BJ (cell line): ENCODE results near the gene GPRIN2. TPM values are rescaled to one million over a fixed set of nuclear protein-coding genes. Genes with fewer than 3 reads are reported as not detected.
"Not testable (repeated sequence)": the region's sequence is repeated elsewhere in the genome, so short reads cannot be mapped to it uniquely, and the experiment has no call there.

Experiments
- CTCF ChIA-PET: fragments of 350-600 bp; formaldehyde crosslinking; extraction: SDS; loops from one replicate; lab custom pipeline; 2021; ENCODE audit warnings: antibody characterized with exemption, inconsistent platforms; lab: Yijun Ruan, JAX
- POLR2A ChIA-PET: fragments of 300-600 bp; sonication (Branson Sonifier 250); formaldehyde crosslinking; extraction: SDS; loops from one replicate; lab custom pipeline; 2021; ENCODE audit warnings: antibody characterized with exemption; lab: Charles Lee
- DNase-seq: peaks from one replicate; pipeline ENCODE4 v3.0.0-alpha.2; 2011; ENCODE audit warnings: low read depth
- H3K27me3 ChIP-seq: 2 replicates; pipeline ENCODE4 v1.6.0; 2011; ENCODE audit warnings: low read length; ENCODE audit not compliant: control insufficient read depth, insufficient read depth
- H3K36me3 ChIP-seq: 2 replicates; pipeline ENCODE4 v1.5.1; 2011; ENCODE audit warnings: low read length; ENCODE audit not compliant: control insufficient read depth, insufficient read depth
- H3K4me3 ChIP-seq: 2 replicates; pipeline ENCODE4 v1.5.1; 2011; ENCODE audit warnings: low read depth, mild to moderate bottlenecking, control low read depth, low read length
- polyA plus RNA-seq: library from polyadenylated mRNA; depleted of rRNA; stranded (reverse); fragments of >200 nt; gene quantifications from 2 replicates; pipeline ENCODE4 v1.2.3, GENCODE V29; 2011
- TF ChIP-seq, protein P1 (sequence below): IDR thresholded peaks from 2 replicates; pipeline ENCODE4 v1.5.1; 2011; ENCODE audit warnings: low read depth, mild to moderate bottlenecking, control low read depth, inconsistent platforms, low read length, moderate library complexity; ENCODE audit not compliant: insufficient read depth

GPRIN2 gene
- polyA plus RNA-seq, 1 experiment: 0.04 TPM

DNA sequence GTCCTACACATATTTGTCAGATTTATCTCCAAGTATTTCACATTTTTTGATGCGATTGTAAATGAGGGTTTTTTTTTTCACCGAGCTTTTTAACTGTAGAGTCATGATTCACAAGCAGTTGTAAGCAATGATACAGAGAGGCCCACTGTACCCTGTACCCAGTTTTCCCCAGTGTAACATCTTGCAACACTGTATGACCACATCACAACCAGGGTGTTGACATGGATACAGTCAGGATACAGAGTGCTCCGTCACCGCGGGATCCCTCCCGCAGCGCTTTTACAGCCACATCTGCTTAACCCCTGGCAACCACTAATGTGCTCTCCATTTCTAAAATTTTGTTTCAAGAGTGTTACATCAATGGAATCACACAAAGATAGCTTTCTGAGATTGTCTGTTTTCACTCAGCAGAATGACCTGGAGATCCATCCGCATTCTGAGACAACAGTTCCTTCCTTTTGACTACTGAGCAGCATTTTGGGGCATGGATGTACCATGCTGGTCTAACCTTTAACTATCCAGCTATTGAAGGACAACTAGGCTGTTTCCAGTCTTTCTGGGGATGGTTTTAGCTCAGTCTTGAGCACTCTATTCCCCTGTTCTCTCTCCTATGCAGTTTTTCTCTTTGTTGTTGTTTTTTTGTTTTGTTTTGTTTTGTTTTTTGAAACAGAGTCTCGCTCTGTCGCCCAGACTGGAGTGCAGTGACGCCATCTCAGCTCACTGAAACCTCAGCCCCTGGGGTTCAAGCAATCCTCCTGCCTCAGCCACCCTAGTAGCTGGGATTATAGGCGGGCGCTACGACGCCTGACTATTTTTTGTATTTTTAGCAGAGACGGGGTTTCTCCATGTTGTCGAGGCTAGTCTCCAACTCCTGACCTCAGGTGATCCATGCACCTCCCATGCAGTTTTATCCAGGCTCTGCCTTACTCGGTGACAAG, 25.9 kb downstream of the GPRIN2 start:
- peak; percentile 97 for DNase-seq
- POLR2A ChIA-PET: interaction anchor here (0.6 to 0.7 kb wide), 3 partner anchors 9 to 273 kb away, joined by 3 to 4 read pairs (median 3); no protein-coding TSS in a partner anchor
- CTCF ChIA-PET: interaction anchor here (1.0 to 2.9 kb wide), 3 partner anchors 10 to 30 kb away, joined by 4 to 14 read pairs (median 11); no protein-coding TSS in a partner anchor
- Histone ChIP-seq H3K4me3 (no peak overlapping the region), H3K36me3 (no peaks in the 10 kb centered on the region), H3K27me3 (no peaks in the 10 kb centered on the region)
- TF ChIP-seq, protein P1, sequence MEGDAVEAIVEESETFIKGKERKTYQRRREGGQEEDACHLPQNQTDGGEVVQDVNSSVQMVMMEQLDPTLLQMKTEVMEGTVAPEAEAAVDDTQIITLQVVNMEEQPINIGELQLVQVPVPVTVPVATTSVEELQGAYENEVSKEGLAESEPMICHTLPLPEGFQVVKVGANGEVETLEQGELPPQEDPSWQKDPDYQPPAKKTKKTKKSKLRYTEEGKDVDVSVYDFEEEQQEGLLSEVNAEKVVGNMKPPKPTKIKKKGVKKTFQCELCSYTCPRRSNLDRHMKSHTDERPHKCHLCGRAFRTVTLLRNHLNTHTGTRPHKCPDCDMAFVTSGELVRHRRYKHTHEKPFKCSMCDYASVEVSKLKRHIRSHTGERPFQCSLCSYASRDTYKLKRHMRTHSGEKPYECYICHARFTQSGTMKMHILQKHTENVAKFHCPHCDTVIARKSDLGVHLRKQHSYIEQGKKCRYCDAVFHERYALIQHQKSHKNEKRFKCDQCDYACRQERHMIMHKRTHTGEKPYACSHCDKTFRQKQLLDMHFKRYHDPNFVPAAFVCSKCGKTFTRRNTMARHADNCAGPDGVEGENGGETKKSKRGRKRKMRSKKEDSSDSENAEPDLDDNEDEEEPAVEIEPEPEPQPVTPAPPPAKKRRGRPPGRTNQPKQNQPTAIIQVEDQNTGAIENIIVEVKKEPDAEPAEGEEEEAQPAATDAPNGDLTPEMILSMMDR: no peak

DNA sequence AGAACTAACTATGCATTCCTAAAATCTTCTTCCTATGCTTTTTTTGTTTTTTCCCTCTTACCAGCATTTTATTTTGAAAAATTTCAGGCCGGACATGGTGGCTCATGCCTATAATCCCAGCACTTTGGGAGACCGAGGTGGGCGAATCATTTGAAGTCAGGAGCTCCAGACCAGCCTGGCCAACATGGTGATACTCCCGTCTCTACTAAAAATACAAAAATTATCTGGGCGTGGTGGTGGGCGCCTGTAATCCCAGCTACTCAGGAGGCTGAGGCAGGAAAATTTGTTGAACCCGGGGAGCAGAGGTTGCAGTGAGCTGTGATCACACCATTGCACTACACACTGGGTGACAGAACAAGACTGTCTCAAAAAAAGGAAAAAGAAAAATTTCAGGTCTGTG, 26.7 kb downstream of the GPRIN2 start:
- DNase-seq, POLR2A ChIA-PET, H3K4me3 ChIP-seq, H3K27me3 ChIP-seq, H3K36me3 ChIP-seq: not testable (repeated sequence)
- CTCF ChIA-PET: interaction anchor here (2.6 to 2.9 kb wide), 2 partner anchors 11 to 16 kb away, joined by 11 to 14 read pairs; no protein-coding TSS in a partner anchor

DNA sequence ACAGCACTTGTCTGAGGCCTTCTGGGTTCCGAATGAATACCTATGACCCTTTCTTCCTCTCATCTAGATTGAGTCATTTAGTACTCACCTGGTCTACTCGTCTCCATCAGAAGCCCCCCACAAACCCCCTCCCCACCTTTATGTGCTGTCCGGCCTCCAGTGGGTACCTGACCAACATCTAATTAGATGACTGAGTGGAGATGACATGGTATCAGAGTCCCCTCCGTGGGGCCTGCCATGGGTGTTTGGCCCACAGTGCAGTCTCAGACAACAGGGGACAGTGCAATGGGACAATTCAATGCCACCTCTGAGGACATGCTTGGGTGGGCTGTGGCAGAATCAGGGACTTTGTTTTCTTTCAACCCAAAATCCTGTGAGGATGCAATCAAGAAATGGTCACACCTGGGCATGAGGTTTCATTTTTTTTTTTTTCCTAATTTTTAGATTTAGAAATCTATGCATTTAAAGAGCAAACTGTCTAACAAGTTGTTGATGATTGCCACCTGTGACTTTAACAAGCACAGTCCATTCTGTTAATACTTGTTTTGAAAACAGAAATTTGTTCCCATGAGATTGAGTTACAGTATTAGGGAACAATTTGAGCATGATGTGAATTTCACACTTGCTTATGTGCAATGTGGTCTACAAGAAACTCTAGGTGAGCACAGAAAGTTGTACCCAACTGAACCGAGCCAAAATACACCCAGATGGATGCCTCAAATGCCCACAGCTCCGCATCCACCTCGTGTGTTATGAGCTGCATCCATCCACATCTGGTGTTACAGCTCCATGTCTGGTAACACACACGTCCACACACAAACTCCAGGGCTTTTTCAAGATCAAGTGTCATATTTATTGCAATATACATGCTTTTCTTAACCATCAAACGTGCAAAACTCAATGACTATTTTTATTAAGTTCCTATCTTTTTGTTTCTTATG, 27.5 kb downstream of the GPRIN2 start:
- CTCF ChIA-PET: interaction anchor here (1.6 to 2.9 kb wide), 2 partner anchors 16 to 17 kb away, joined by 6 to 14 read pairs; no protein-coding TSS in a partner anchor
- POLR2A ChIA-PET: no interaction called here

DNA sequence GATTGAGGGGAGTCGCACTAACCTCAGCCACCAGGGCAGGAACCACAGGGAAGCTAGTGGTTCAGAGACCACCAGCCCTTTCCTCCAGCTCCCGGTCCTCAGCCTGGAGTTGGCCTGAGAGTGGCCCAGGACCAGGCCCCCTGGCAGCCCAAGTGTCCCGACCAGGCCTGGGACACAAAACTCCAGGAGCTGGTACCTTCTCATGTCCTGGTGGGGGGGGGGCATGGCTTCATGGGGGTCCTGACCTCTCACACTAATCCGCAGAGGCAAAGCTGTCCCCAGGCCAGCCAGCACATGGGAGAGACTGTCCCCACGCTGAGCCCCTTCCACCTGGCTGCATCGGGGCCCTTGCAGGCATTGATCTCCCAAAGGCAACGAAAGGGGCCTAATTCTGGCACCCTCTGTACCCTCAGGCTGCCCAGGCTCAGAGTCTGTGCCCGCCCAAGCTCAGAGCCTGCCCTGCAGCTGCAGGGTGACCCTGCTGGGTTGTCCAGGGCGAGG, 28.2 kb downstream of the GPRIN2 start:
- POLR2A ChIA-PET: no interaction called here

More for the DNA sequence above, 27.5 kb downstream of the GPRIN2 start:
- H3K4me3 ChIP-seq: no peak overlapping the region
- TF ChIP-seq, protein P1: no peak
- no peaks in the 10 kb centered on the region for H3K27me3 ChIP-seq
- DNase-seq: no peak
- H3K36me3 ChIP-seq: no peaks in the 10 kb centered on the region

DNA sequence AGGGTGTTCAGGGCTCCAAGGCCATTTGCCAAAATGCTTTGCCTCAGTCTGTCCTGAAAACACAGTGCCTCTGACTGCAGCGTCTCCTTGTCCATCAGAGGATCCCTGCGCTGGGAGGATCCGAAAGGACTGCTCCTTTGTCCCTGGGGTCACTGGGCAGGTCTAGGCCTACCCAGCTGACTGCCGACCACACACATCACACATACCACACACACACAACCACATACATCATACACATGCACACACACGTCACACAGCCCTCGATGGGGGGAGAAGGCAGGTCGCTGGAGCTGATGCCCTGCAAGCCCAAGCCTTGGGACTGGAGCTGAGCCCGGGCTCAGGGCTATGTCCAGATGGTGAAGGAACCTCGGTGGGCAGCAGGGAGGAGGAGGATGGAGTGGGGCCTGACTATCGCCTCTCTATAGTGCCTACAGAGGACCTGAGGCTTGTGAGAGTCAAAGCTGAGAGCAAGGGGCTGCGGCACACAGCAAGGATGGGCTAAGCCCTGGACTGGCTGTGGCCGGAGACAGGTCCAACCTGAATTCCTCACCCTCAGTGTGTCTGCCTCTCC, 29.1 kb downstream of the GPRIN2 start:
- Histone ChIP-seq H3K36me3 (no peaks in the 10 kb centered on the region), H3K4me3 (no peak overlapping the region), H3K27me3 (no peaks in the 10 kb centered on the region)
- TF ChIP-seq, protein P1: no peak
- ChIA-PET CTCF (no interaction called here), POLR2A (no interaction called here)
- no peak for DNase-seq

More for the DNA sequence above, 28.2 kb downstream of the GPRIN2 start:
- H3K36me3 ChIP-seq: no peaks in the 10 kb centered on the region
- CTCF ChIA-PET: interaction anchor here (1.6 kb wide), 1 partner anchor 17 kb away, joined by 6 read pairs; no protein-coding TSS in a partner anchor
- TF ChIP-seq, protein P1: no peak
- no peak overlapping the region for H3K4me3 ChIP-seq
- no peaks in the 10 kb centered on the region for H3K27me3 ChIP-seq
- no peak for DNase-seq
